ENCODE data around the gene GTSE1.

Gene GTSE1

GRCh38 chr22:46317646-46318045 is 21.0 kb downstream of the GTSE1 start:
- H3K27ac ChIP-seq: no peak overlapping the region
- TF ChIP-seq ZFX (IDR thresholded peaks at IDR 0.05; ENCODE audit: borderline replicate concordance) (no peak), CTCF (IDR thresholded peaks at IDR 0.05) (no peak)

- H3K27ac ChIP-seq: no peak overlapping the region
- TF ChIP-seq ZFX (IDR thresholded peaks at IDR 0.05; ENCODE audit: borderline replicate concordance) (no peak), CTCF (IDR thresholded peaks at IDR 0.05) (no peak)
Observed at GRCh38 chr22:46318576-46318975, 21.9 kb downstream of the GTSE1 start.

- no peak overlapping the region for H3K27ac ChIP-seq
- TF ChIP-seq ZFX (IDR thresholded peaks at IDR 0.05; ENCODE audit: borderline replicate concordance) (no peak), CTCF (IDR thresholded peaks at IDR 0.05) (no peak)
Observed at GRCh38 chr22:46319319-46319718, 22.6 kb downstream of the GTSE1 start.

GRCh38 chr22:46320166-46320710 is 23.6 kb downstream of the GTSE1 start:
- TF ChIP-seq ZFX (IDR thresholded peaks at IDR 0.05; ENCODE audit: borderline replicate concordance) (no peak), CTCF (IDR thresholded peaks at IDR 0.05) (no peak)
- H3K27ac ChIP-seq: no peak overlapping the region

- H3K27ac ChIP-seq: no peak overlapping the region
- TF ChIP-seq ZFX (IDR thresholded peaks at IDR 0.05; ENCODE audit: borderline replicate concordance) (no peak), CTCF (IDR thresholded peaks at IDR 0.05) (no peak)
Observed at GRCh38 chr22:46320716-46321386, 24.2 kb downstream of the GTSE1 start.

- no peak for TF ChIP-seq ZFX (IDR thresholded peaks at IDR 0.05; ENCODE audit: borderline replicate concordance)
- no peak for TF ChIP-seq CTCF (IDR thresholded peaks at IDR 0.05)
- H3K27ac ChIP-seq: no peak overlapping the region
Observed at GRCh38 chr22:46322711-46323110, 26.0 kb downstream of the GTSE1 start.

- no peak overlapping the region for H3K27ac ChIP-seq
- TF ChIP-seq CTCF (IDR thresholded peaks at IDR 0.05) (no peak), ZFX (IDR thresholded peaks at IDR 0.05; ENCODE audit: borderline replicate concordance) (no peak)
Observed at GRCh38 chr22:46323162-46323561, 26.5 kb downstream of the GTSE1 start.
